Left ventricle myocardium inferior (tissue), 1 donor: ENCODE data around the gene HAUS3. TPM values are rescaled to one million over a fixed set of nuclear protein-coding genes. Genes with fewer than 3 reads are reported as not detected.
A peak's percentile ranks its signal among the peaks of the same experiment; 100 is the strongest.
"Not testable (repeated sequence)": the region's sequence is repeated elsewhere in the genome, so short reads cannot be mapped to it uniquely, and the experiment has no call there.

ENCODE experiments used
- DNase-seq: peaks from one replicate; pipeline ENCODE4 v3.0.0-alpha.2; 2020
- H3K27ac ChIP-seq: fragments of 200-600 bp; replicated peaks from 2 replicates; pipeline ENCODE4 v1.8.0; 2021
- H3K27me3 ChIP-seq: fragments of 200-600 bp; 2 replicates; pipeline ENCODE4 v1.8.0; 2021; ENCODE audit warnings: low read depth
- H3K36me3 ChIP-seq: fragments of 200-600 bp; 2 replicates; pipeline ENCODE4 v1.8.0; 2021
- H3K4me1 ChIP-seq: fragments of 200-600 bp; 2 replicates; pipeline ENCODE4 v1.8.0; 2021
- H3K4me3 ChIP-seq: fragments of 200-600 bp; 2 replicates; pipeline ENCODE4 v1.8.0; 2021; ENCODE audit warnings: mild to moderate bottlenecking, moderate library complexity
- H3K9me3 ChIP-seq: fragments of 200-600 bp; replicated peaks from 2 replicates; pipeline ENCODE4 v1.8.0; 2021
- intact Hi-C: fragments of 100-400 bp; cut with micrococcal nuclease; formaldehyde crosslinking; loops from one replicate; pipeline ENCODE4 v1.11.0; 2022
- total RNA-seq: library from RNA; stranded (reverse); fragmentation: NEBNext Ultra II Directional; extraction: Animal tissue kit (Norgen Biotek cat#: 25700); gene quantifications from one replicate; pipeline ENCODE4 v1.2.1, GENCODE V29; 2021
- TF ChIP-seq, protein P1 (sequence below): fragments of 200-600 bp; IDR thresholded peaks from 2 replicates; pipeline ENCODE4 v1.8.0; 2021; ENCODE audit warnings: antibody characterized with exemption, mild to moderate bottlenecking, borderline replicate concordance
- donor health status: DM: no; HTN: yes; CAD: no; lungs with severe emphysema.

HAUS3 gene
- total RNA-seq, 1 donor from 2014 or later = 6.4 TPM

DNA sequence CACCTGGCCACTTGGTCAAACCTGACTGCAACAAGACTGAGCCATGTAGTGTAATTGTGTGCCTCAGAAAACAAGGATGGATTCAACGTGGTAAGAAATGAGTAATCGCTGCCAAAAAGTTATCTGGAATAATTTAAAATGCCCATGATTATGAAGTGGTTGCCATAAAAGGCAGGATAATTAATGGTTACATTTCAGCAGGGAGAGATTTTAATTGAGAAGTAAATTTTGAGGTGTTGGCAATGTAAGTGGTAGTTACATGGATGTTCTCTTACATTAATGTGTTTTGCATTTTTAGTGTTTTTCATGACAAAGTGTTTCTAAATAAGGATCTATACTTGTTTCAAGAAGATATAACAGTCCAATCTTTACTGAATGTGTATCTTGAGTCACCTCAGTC lies 15.7 kb downstream of the HAUS3 start:
- intact Hi-C loops = no loop called here
- H3K4me3 ChIP-seq = no peak overlapping the region
- TF ChIP-seq, protein P1, sequence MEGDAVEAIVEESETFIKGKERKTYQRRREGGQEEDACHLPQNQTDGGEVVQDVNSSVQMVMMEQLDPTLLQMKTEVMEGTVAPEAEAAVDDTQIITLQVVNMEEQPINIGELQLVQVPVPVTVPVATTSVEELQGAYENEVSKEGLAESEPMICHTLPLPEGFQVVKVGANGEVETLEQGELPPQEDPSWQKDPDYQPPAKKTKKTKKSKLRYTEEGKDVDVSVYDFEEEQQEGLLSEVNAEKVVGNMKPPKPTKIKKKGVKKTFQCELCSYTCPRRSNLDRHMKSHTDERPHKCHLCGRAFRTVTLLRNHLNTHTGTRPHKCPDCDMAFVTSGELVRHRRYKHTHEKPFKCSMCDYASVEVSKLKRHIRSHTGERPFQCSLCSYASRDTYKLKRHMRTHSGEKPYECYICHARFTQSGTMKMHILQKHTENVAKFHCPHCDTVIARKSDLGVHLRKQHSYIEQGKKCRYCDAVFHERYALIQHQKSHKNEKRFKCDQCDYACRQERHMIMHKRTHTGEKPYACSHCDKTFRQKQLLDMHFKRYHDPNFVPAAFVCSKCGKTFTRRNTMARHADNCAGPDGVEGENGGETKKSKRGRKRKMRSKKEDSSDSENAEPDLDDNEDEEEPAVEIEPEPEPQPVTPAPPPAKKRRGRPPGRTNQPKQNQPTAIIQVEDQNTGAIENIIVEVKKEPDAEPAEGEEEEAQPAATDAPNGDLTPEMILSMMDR = no peak
- H3K9me3 ChIP-seq = no peaks in the 10 kb centered on the region
- H3K4me1 ChIP-seq = no peaks in the 10 kb centered on the region
- no peak overlapping the region for H3K27ac ChIP-seq
- DNase-seq = no peak
- peaks cover 27% of the 10 kb centered on the region for H3K36me3 ChIP-seq
- no peaks in the 10 kb centered on the region for H3K27me3 ChIP-seq

- peaks cover 4% of the 10 kb centered on the region for H3K4me1 ChIP-seq
- TF ChIP-seq, protein P1 = no peak
- DNase-seq = no peak
- no peak overlapping the region for H3K4me3 ChIP-seq
- H3K9me3 ChIP-seq = no peaks in the 10 kb centered on the region
- H3K36me3 ChIP-seq = peaks cover 23% of the 10 kb centered on the region
- intact Hi-C loops = no loop called here
- H3K27ac ChIP-seq = no peak overlapping the region
- no peaks in the 10 kb centered on the region for H3K27me3 ChIP-seq
Measured at GRCh38 chr4:2222838-2223237, 19.1 kb downstream of the HAUS3 start.

DNA sequence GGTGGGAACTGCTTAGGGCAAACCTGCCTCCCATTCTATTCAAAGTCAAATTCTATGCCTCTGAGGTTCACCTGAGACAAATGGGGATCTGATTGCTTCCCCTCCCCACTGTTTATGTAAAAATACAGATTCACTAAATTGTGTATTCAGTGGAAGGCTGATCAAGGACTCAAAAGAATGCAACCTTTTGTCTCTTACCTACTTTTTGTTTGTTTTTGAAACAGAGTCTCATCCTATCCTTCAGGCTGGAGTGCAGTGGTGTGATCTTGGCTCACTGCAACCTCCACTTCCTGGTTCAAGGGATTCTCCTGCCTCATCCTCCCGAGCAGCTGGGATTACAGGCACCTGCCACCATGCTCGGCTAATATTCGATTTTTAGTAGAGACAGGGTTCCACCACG lies 20.5 kb downstream of the HAUS3 start:
- DNase-seq, H3K4me1 ChIP-seq, H3K27me3 ChIP-seq, H3K27ac ChIP-seq, intact Hi-C loops, H3K9me3 ChIP-seq, H3K4me3 ChIP-seq: not testable (repeated sequence)
- H3K36me3 ChIP-seq = peaks cover 18% of the 10 kb centered on the region

DNA sequence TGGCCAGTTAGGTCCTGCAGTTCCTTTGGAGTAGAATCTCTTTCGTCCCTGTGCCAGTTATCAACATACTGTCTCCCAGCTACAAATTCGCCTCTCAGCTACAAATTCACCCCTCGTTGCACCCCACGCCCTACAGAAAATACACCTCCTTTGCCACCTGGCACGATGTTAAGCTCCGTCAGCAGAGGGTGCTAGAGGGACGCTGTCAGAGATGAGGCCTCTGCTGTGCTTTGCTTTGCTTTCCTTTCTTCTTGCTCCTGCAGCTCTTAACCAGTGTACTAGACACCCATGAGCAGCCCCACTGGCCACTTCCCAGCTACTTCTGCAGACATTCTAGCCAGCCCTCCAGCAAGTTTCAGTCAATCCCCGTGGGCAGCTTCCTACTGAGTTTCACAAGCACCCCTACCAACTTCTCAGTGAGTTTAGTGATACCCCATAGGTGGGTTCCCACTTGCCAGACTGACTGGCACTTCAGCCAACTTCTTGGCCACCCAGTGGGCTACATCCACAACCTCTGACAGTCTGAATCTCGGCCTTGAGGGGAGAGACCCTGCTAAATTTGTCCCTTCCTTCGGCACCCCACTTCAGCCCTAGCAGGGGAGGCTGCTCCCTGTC lies 21.8 kb downstream of the HAUS3 start:
- Histone ChIP-seq H3K27me3 (no peaks in the 10 kb centered on the region), H3K36me3 (peaks cover 18% of the 10 kb centered on the region), H3K9me3 (no peaks in the 10 kb centered on the region), H3K4me1 (peaks cover 4% of the 10 kb centered on the region), H3K27ac (no peak overlapping the region), H3K4me3 (no peak overlapping the region)
- intact Hi-C loops = no loop called here
- TF ChIP-seq, protein P1 = peak; percentile 88
- peak; percentile 59 for DNase-seq

DNA sequence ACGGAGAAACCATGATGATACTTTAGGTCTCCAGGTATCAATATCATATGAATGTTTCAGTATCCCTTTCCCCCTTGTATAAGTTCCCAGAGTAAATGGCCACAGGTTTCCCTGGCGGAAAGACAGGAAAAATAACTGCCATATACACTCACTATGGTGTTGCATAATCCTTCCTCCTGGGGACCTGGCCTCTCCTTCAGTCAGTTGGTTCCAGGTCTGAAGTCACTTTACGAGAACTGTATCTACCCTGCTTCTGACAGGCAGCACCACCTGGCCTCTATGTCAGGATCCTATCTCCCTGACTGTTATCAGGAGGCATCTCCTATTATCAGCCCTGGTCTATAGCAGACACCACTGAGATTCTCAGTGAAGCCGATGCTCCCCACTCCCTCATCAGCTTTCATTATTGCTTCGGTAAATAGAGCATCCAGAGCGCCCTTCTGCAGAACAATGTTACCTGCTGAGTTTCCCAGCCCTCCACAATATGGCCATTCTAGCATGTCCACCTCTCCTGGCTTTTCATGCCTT lies 22.6 kb downstream of the HAUS3 start:
- Histone ChIP-seq H3K27me3 (no peaks in the 10 kb centered on the region), H3K9me3 (no peaks in the 10 kb centered on the region), H3K27ac (no peak overlapping the region), H3K4me1 (peaks cover 4% of the 10 kb centered on the region), H3K36me3 (peaks cover 12% of the 10 kb centered on the region), H3K4me3 (no peak overlapping the region)
- intact Hi-C loops = no loop called here
- TF ChIP-seq, protein P1 = no peak
- no peak for DNase-seq

GRCh38 chr4:2218436-2218835 lies 23.5 kb downstream of the HAUS3 start:
- Histone ChIP-seq H3K4me1 (peaks cover 4% of the 10 kb centered on the region), H3K4me3 (no peak overlapping the region), H3K27ac (no peak overlapping the region), H3K27me3 (no peaks in the 10 kb centered on the region), H3K9me3 (no peaks in the 10 kb centered on the region), H3K36me3 (peaks cover 9% of the 10 kb centered on the region)
- TF ChIP-seq, protein P1 = no peak
- DNase-seq = no peak
- intact Hi-C loops = no loop called here
